Adrenal gland (tissue), 12 donors: ENCODE data around the gene MRPS12. TPM values are rescaled to one million over a fixed set of nuclear protein-coding genes. Genes with fewer than 3 reads are reported as not detected.

Source experiments
- DNase-seq, 7 donors: peaks; one replicate each; pipeline ENCODE4 v3.0.0-alpha.2; 2019 to 2020
- H3K27ac ChIP-seq, 5 donors: fragments of 200-600 bp; sonication (generic) in 4 of 5; 1 replicate in 3 of 5; 2 replicates in 2 of 5; pipeline versions ENCODE4 v1.5.1 to v1.8.0; 2016 to 2020; ENCODE audit warnings: mild to moderate bottlenecking in 1 of 5
- H3K27me3 ChIP-seq: fragments of 200-600 bp; 2 replicates; pipeline ENCODE4 v1.8.0; 2021
- H3K36me3 ChIP-seq, 2 donors: fragments of 200-600 bp; replicated peaks in 1 of 2; 1 replicate in 1 of 2; 2 replicates in 1 of 2; pipeline versions ENCODE4 v1.5.1 to v1.8.0; 2018 to 2022
- H3K4me1 ChIP-seq, 2 donors: fragments of 200-600 bp; replicated peaks in 1 of 2; 1 replicate in 1 of 2; 2 replicates in 1 of 2; pipeline versions ENCODE4 v1.5.1 to v1.8.0; 2018 to 2021
- H3K4me3 ChIP-seq, 4 donors: fragments of 200-600 bp; sonication (generic) in 3 of 4; one replicate each; pipeline ENCODE4 v1.5.1; 2016 to 2018
- H3K9me3 ChIP-seq, 3 donors: fragments of 200-600 bp; sonication (generic) in 1 of 3; replicated peaks in 1 of 3; 1 replicate in 2 of 3; 2 replicates in 1 of 3; pipeline versions ENCODE4 v1.5.1 to v1.8.0; 2016 to 2021
- CTCF ChIP-seq, 6 experiments: fragments of 450-650 bp in 4 of 6; fragments of 200-600 bp in 2 of 6; sonication (generic) in 1 of 6; IDR thresholded peaks; 1 replicate in 5 of 6; 2 replicates in 1 of 6; pipeline versions ENCODE4 v1.5.1 to v1.8.0; 2016 to 2021; ENCODE audit warnings: antibody characterized with exemption in 6 of 6, mild to moderate bottlenecking in 2 of 6, moderate library complexity in 1 of 6
- POLR2A ChIP-seq, 2 donors: fragments of 450-650 bp; IDR thresholded peaks; one replicate each; pipeline ENCODE4 v1.6.1; 2017; ENCODE audit warnings: antibody characterized with exemption in 2 of 2, mild to moderate bottlenecking in 2 of 2, moderate library complexity in 1 of 2
- WGBS, 4 donors: extraction: QIAGEN DNeasy Blood & Tissue Kit in 2 of 4; methylation state at CpG; one replicate each; pipeline versions ENCODE4 v1.1.5 to v1.1.7; 2013 to 2017; 5-methylcytosine and 5-hydroxymethylcytosine counted together
- intact Hi-C, 2 donors: fragments of 100-400 bp; cut with DNase I; formaldehyde crosslinking; loops; one replicate each; pipeline versions ENCODE4 v1.14.1 to v1.15.0; 2022 to 2023
- polyA plus RNA-seq, 3 donors: library from polyadenylated mRNA; stranded (reverse); fragments of 200-250 nt in 2 of 3; fragments of 350-450 nt in 1 of 3; fragmentation: Illumina TruSeq in 1 of 3; extraction: RNeasy Lipid Tissue Mini Kit (QIAGEN cat#74804) in 1 of 3; gene quantifications; one replicate each; pipeline ENCODE4 v1.2.3, GENCODE V29; 2013 to 2014
- total RNA-seq, 9 donors: library from RNA; depleted of rRNA in 4 of 9; stranded (reverse); fragments of >200 nt in 4 of 9; fragments of 120-200 nt in 1 of 9; fragmentation: NEBNext Ultra II Directional in 1 of 9; extraction: Animal tissue kit (Norgen Biotek cat#: 25700) in 1 of 9; gene quantifications; one replicate each; pipeline versions ENCODE4 v1.1.0 to v1.2.4, GENCODE V29; 2013 to 2023
- donor health status: healthy with polysubstance abuse.
- donor health status: Bipolar disorder and iron deficiency.
- donor health status: DM: yes; HTN: yes; CAD: no.
- donor health status: DM: no; HTN: no; CAD: no.
- donor health status: DM: no; HTN: no; CAD: no.
- donor health status: DM: yes; HTN: yes; CAD: no.

MRPS12 gene
- total and polyA plus RNA-seq, 12 donors, result 14.6 to 64.4 (median 43.3) TPM

DNA sequence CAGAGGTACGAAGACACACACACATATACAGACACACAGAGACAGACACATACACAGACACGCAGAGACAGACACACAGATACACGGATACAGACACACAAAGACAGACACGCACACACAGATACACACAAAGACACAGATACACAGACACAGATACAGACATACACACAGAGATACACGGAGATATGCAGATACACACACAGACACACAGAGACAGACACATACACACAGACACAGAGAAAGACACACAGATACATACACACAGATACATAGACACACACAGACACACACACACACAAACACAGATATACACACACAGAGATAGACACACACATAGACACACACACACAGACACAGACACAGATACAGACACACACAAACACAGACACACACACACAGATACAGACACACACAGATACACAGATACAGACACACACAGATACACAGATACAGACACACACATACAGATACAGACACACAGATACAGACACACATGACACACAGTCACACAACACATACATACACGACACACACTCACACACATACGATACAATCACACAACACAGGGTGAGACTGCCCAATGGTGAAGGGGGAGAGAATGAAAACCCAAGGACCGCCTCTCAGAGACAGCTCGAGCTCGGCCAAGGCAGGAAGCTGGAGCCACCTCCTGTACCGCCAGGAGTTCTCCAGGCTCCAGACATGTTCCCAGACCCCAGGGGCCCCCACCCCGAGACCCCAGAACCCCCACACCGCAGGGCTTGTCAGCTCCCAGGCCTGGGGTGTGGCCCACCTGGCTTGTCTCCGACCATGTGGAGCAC is 9.9 kb upstream of the MRPS12 start:
- Histone ChIP-seq H3K36me3 (peaks cover 0 to 33% of the 10 kb centered on the region in 2 donors), H3K27me3 (no peaks in the 10 kb centered on the region), H3K4me3 (no peak overlapping the region), H3K9me3 (no peaks in the 10 kb centered on the region), H3K27ac (no peak overlapping the region), H3K4me1 (peaks cover 0 to 3% of the 10 kb centered on the region in 2 donors)
- intact Hi-C loops, result loop anchor here in 1 of 2 donors (10.0 kb wide), 1 partner anchor 176 kb away; the partner anchor contains the start of gene CAPN12
- TF ChIP-seq CTCF (IDR thresholded peaks at IDR 0.05) (no peak), POLR2A (IDR thresholded peaks at IDR 0.05) (no peak)
- 76 to 82% (median 78%) methylated on average over 10 to 14 of the region's 14 CpGs for WGBS, 4 donors
- no peak for DNase-seq

GRCh38 chr19:38921420-38922274 is 9.1 kb upstream of the MRPS12 start:
- H3K36me3 ChIP-seq, result peaks cover 0 to 39% of the 10 kb centered on the region in 2 donors
- peaks cover 0 to 3% of the 10 kb centered on the region in 2 donors for H3K4me1 ChIP-seq
- H3K27me3 ChIP-seq, result no peaks in the 10 kb centered on the region
- H3K9me3 ChIP-seq, result no peaks in the 10 kb centered on the region
- TF ChIP-seq CTCF (IDR thresholded peaks at IDR 0.05), result no peak
- no peak for TF ChIP-seq POLR2A (IDR thresholded peaks at IDR 0.05)
- 85 to 96% (median 93%) methylated on average over 7 to 20 of the region's 20 CpGs for WGBS, 4 donors
- H3K27ac ChIP-seq, result no peak overlapping the region
- no peak overlapping the region for H3K4me3 ChIP-seq
- no peak for DNase-seq
- intact Hi-C loops, result loop anchor here in 1 of 2 donors (10.0 kb wide), 1 partner anchor 177 kb away; the partner anchor contains the start of gene CAPN12

DNA sequence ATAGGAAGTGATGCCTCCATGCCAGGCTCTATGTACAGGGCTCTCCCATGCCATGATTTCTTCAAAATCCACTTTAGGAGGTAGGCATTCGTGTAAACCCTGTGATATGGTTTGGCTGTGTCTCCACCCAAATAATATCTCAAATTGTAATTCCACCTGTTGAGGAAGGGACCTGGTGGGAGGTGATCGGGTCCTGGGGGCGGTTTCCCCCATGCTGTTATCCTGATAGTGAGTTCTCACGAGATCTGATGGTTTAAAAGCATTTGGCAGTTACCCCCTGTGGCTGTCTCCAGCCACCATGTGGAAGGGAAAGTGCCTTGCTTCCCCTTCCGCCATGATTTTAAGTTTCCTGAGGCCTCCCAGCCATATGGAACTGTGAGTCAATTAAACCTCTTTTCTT is 8.3 kb upstream of the MRPS12 start:
- Histone ChIP-seq H3K4me3 (no peak overlapping the region), H3K27ac (no peak overlapping the region), H3K4me1 (peaks cover 0 to 3% of the 10 kb centered on the region in 2 donors), H3K9me3 (no peaks in the 10 kb centered on the region), H3K36me3 (peaks cover 0 to 39% of the 10 kb centered on the region in 2 donors), H3K27me3 (no peaks in the 10 kb centered on the region)
- no peak for DNase-seq
- 90 to 96% (median 92%) methylated on average over 5 of the region's 5 CpGs for WGBS, 4 donors
- TF ChIP-seq POLR2A (IDR thresholded peaks at IDR 0.05) (no peak), CTCF (IDR thresholded peaks at IDR 0.05) (no peak)
- intact Hi-C loops, result loop anchor here in 1 of 2 donors (10.0 kb wide), 1 partner anchor 178 kb away; the partner anchor contains the start of gene CAPN12

GRCh38 chr19:38924388-38924787 is 6.4 kb upstream of the MRPS12 start:
- intact Hi-C loops, result loop anchor here in 1 of 2 donors (10.0 kb wide), 1 partner anchor 180 kb away; the partner anchor contains the start of gene CAPN12
- Histone ChIP-seq H3K36me3 (peaks cover 0 to 39% of the 10 kb centered on the region in 2 donors), H3K27me3 (no peaks in the 10 kb centered on the region), H3K4me1 (peaks cover 0 to 2% of the 10 kb centered on the region in 2 donors), H3K4me3 (no peak overlapping the region), H3K27ac (no peak overlapping the region), H3K9me3 (no peaks in the 10 kb centered on the region)
- TF ChIP-seq CTCF (IDR thresholded peaks at IDR 0.05) (no peak), POLR2A (IDR thresholded peaks at IDR 0.05) (no peak)
- DNase-seq, result no peak
- 93 to 96% (median 95%) methylated on average over 7 of the region's 7 CpGs for WGBS, 4 donors
